Mucosa of rectum (tissue), 2 donors: ENCODE data around the gene SYTL1.

ENCODE experiments used
- H3K27ac ChIP-seq, 2 donors: one replicate each; pipeline ENCODE4 v1.7.0; 2013; ENCODE audit warnings: inconsistent platforms in 2 of 2, low read depth in 2 of 2, low read length in 2 of 2
- H3K27me3 ChIP-seq, 2 donors: one replicate each; pipeline ENCODE4 v1.7.0; 2013; ENCODE audit warnings: low read length in 2 of 2; ENCODE audit not compliant: control insufficient read depth in 2 of 2, insufficient read depth in 2 of 2
- H3K36me3 ChIP-seq, 2 donors: one replicate each; pipeline ENCODE4 v1.7.0; 2013; ENCODE audit warnings: low read length in 2 of 2; ENCODE audit not compliant: control insufficient read depth in 2 of 2, insufficient read depth in 2 of 2
- H3K4me1 ChIP-seq, 2 donors: one replicate each; pipeline ENCODE4 v1.7.0; 2013; ENCODE audit warnings: low read length in 2 of 2, mild to moderate bottlenecking in 1 of 2; ENCODE audit not compliant: control insufficient read depth in 2 of 2, insufficient read depth in 2 of 2
- H3K4me3 ChIP-seq, 2 donors: one replicate each; pipeline ENCODE4 v1.7.0; 2013; ENCODE audit warnings: low read length in 2 of 2
- H3K9ac ChIP-seq, 2 donors: one replicate each; pipeline ENCODE4 v1.7.0; 2013; ENCODE audit warnings: low read length in 2 of 2, low read depth in 1 of 2, mild to moderate bottlenecking in 1 of 2
- H3K9me3 ChIP-seq, 2 donors: one replicate each; pipeline ENCODE4 v1.7.0; 2013; ENCODE audit warnings: low read length in 2 of 2; ENCODE audit not compliant: control insufficient read depth in 2 of 2
- donor health status: healthy.
- donor health status: Normal muscosa, but diverticular disease.

The SYTL1 gene

GRCh38 chr1:27395441-27396195 is 53.8 kb downstream of the SYTL1 start:
- H3K36me3 ChIP-seq: no peaks in the 10 kb centered on the region
- H3K4me1 ChIP-seq: peaks cover 9 to 20% of the 10 kb centered on the region in 2 donors
- H3K9me3 ChIP-seq: no peaks in the 10 kb centered on the region
- no peak overlapping the region for H3K4me3 ChIP-seq
- H3K27me3 ChIP-seq: peaks cover 0 to 3% of the 10 kb centered on the region in 2 donors
- no peak overlapping the region for H3K27ac ChIP-seq
- no peak overlapping the region for H3K9ac ChIP-seq

GRCh38 chr1:27397110-27397509 is 55.3 kb downstream of the SYTL1 start:
- Histone ChIP-seq H3K9ac (no peak overlapping the region), H3K4me1 (peaks cover 1 to 15% of the 10 kb centered on the region in 2 donors), H3K36me3 (no peaks in the 10 kb centered on the region), H3K9me3 (no peaks in the 10 kb centered on the region), H3K4me3 (no peak overlapping the region), H3K27me3 (no peaks in the 10 kb centered on the region), H3K27ac (no peak overlapping the region)

GRCh38 chr1:27397749-27398148 is 55.9 kb downstream of the SYTL1 start:
- Histone ChIP-seq H3K27ac (no peak overlapping the region), H3K27me3 (no peaks in the 10 kb centered on the region), H3K9me3 (no peaks in the 10 kb centered on the region), H3K36me3 (no peaks in the 10 kb centered on the region), H3K4me1 (peaks cover 7 to 19% of the 10 kb centered on the region in 2 donors), H3K4me3 (no peak overlapping the region), H3K9ac (no peak overlapping the region)

- H3K9ac ChIP-seq: no peak overlapping the region
- H3K27ac ChIP-seq: no peak overlapping the region
- H3K27me3 ChIP-seq: no peaks in the 10 kb centered on the region
- H3K9me3 ChIP-seq: no peaks in the 10 kb centered on the region
- no peaks in the 10 kb centered on the region for H3K36me3 ChIP-seq
- H3K4me3 ChIP-seq: no peak overlapping the region
- H3K4me1 ChIP-seq: peaks cover 14 to 25% of the 10 kb centered on the region in 2 donors
Observed at GRCh38 chr1:27398405-27399149, 56.8 kb downstream of the SYTL1 start.

- Histone ChIP-seq H3K9ac (no peak overlapping the region), H3K36me3 (no peaks in the 10 kb centered on the region), H3K27ac (no peak overlapping the region), H3K27me3 (no peaks in the 10 kb centered on the region), H3K9me3 (no peaks in the 10 kb centered on the region), H3K4me1 (peaks cover 17 to 28% of the 10 kb centered on the region in 2 donors), H3K4me3 (no peak overlapping the region)
Observed at GRCh38 chr1:27399251-27400025, 57.6 kb downstream of the SYTL1 start.

GRCh38 chr1:27400082-27400962 is 58.5 kb downstream of the SYTL1 start:
- Histone ChIP-seq H3K4me1 (peaks cover 17 to 28% of the 10 kb centered on the region in 2 donors), H3K27me3 (no peaks in the 10 kb centered on the region), H3K9me3 (no peaks in the 10 kb centered on the region), H3K9ac (no peak overlapping the region), H3K4me3 (no peak overlapping the region), H3K36me3 (peaks cover 4% of the 10 kb centered on the region in 2 donors), H3K27ac (no peak overlapping the region)

GRCh38 chr1:27400963-27401341 is 59.1 kb downstream of the SYTL1 start:
- no peaks in the 10 kb centered on the region for H3K9me3 ChIP-seq
- H3K4me1 ChIP-seq: peaks cover 17 to 28% of the 10 kb centered on the region in 2 donors
- H3K27ac ChIP-seq: no peak overlapping the region
- H3K27me3 ChIP-seq: no peaks in the 10 kb centered on the region
- peaks cover 4% of the 10 kb centered on the region in 2 donors for H3K36me3 ChIP-seq
- no peak overlapping the region for H3K9ac ChIP-seq
- no peak overlapping the region for H3K4me3 ChIP-seq

GRCh38 chr1:27402349-27402754 is 60.5 kb downstream of the SYTL1 start:
- Histone ChIP-seq H3K4me1 (peaks cover 18 to 31% of the 10 kb centered on the region in 2 donors), H3K27me3 (no peaks in the 10 kb centered on the region), H3K27ac (peak overlapping the region; percentile 58 to 66), H3K36me3 (peaks cover 11 to 14% of the 10 kb centered on the region in 2 donors), H3K4me3 (no peak overlapping the region), H3K9ac (peak overlapping the region in 1 of 2 donors; percentile 18), H3K9me3 (no peaks in the 10 kb centered on the region)

GRCh38 chr1:27403065-27403726 is 61.4 kb downstream of the SYTL1 start:
- peak overlapping the region; percentile 58 to 66 for H3K27ac ChIP-seq
- H3K4me3 ChIP-seq: peak overlapping the region in 1 of 2 donors; percentile 33
- no peaks in the 10 kb centered on the region for H3K27me3 ChIP-seq
- H3K36me3 ChIP-seq: peaks cover 20 to 22% of the 10 kb centered on the region in 2 donors
- no peaks in the 10 kb centered on the region for H3K9me3 ChIP-seq
- no peak overlapping the region for H3K9ac ChIP-seq
- peaks cover 19 to 31% of the 10 kb centered on the region in 2 donors for H3K4me1 ChIP-seq
